HG02884 (cell line): ENCODE measurements around the gene RO60.
A peak's percentile ranks its signal among the peaks of the same experiment; 100 is the strongest.

Source experiments
- ATAC-seq: cut with Tn5 transposase; IDR thresholded peaks from one replicate; pipeline ENCODE4 v1.9.1; 2021; ENCODE audit warnings: mild to moderate bottlenecking, moderate library complexity; ENCODE audit not compliant: unreplicated experiment

Gene RO60

GRCh38 chr1:193060406-193060805, 994 bp downstream of the RO60 start:
- no peak for ATAC-seq

GRCh38 chr1:193060938-193061337, 1.5 kb downstream of the RO60 start:
- ATAC-seq: no peak

DNA sequence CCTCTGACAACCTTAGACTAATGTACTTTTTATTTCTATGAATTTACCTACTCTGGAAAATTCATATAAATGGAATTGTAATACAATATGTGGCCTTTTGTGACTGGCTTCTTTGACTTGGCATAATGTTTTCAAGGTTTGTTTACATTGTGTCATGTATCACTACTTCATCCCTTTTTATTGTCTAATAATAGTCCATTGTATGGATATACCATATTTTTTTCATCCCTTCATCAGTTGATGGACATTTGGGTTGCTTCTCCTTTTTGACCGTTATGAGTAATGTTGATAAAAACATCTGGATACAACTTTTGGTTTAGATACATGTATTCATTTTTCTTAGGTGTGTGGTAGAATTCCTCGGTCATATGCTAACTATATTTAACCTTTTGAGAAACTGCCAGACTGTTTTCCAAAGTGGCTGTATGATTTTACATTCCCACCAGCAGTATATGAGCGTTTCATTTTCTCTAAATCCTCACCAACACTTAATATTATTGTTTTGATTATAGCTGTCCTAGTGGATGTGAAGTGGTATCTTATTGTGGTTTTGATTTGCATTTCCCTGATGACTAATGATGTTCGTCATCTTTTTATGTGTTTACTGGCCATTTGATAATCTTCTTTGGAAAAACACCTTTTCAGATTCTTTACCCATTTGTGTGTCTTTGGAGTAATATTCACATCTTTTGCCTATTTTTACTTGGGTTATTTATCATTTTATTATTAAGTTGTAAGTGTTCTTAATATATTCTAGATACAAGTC, 3.5 kb downstream of the RO60 start:
- no peak for ATAC-seq

GRCh38 chr1:193065954-193066353, 6.5 kb downstream of the RO60 start:
- ATAC-seq: no peak

GRCh38 chr1:193066606-193067005, 7.2 kb downstream of the RO60 start:
- no peak for ATAC-seq

DNA sequence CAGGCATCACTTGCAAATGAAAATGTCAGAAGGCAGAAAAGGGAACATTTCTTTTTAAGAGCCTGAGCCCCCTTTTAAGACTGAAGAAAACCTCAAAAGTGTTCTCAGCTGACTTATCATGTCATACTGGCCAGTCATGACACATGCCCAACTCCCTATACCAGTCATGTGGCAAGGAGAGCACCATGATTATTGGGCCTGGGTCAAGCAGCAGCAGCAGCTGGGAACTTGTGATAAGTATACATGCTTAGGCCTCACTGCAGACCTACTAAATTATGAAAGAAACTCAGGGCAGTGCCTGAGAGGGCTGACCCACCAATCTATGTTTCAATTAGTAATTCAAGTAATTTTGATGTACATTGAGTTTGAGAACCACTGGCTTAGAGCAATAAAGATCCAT, 8.6 kb downstream of the RO60 start:
- no peak for ATAC-seq

GRCh38 chr1:193069748-193070385, 10.5 kb downstream of the RO60 start:
- ATAC-seq: no peak

DNA sequence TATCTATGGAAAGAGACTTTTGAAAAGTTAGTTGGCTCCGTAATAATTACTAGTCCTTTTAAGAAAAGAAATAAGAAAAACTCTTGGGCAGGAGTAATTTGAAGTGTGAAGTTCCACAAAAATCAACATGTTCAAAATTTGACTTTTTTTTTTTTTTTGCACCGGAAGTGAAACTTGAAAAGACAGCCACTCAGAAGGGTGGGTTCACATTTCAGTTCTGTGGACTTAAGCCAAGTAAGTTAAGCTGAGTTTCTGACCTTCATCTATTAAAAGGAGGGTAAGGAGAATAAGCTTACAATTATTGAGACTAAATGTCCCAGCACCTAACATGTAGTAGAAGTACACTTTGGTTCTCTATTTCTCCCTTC, 11.0 kb downstream of the RO60 start:
- ATAC-seq: no peak

DNA sequence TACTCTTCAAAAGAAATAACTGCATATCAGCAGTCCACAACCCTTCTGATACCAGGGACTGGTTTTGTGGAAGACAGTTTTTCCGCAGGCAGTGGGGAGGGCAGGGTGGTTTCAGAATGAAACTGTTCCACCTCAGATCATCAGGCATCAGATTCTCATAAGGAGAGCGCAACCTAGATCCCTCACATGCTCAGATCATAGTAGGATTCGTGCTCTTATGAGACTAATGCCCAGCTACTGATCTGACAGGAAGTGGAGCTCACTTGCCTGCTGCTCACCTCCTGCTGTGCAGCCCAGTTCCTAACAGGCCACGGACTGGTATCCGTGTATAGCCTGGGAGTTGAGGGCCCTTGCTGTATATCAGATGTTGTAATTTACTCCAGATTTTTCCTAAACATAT, 11.5 kb downstream of the RO60 start:
- peak; percentile 67 for ATAC-seq

GRCh38 chr1:193077991-193078390, 18.6 kb downstream of the RO60 start:
- no peak for ATAC-seq

GRCh38 chr1:193079187-193079586, 19.8 kb downstream of the RO60 start:
- ATAC-seq: no peak

GRCh38 chr1:193083365-193084088, 24.1 kb downstream of the RO60 start:
- ATAC-seq: peak; percentile 96

DNA sequence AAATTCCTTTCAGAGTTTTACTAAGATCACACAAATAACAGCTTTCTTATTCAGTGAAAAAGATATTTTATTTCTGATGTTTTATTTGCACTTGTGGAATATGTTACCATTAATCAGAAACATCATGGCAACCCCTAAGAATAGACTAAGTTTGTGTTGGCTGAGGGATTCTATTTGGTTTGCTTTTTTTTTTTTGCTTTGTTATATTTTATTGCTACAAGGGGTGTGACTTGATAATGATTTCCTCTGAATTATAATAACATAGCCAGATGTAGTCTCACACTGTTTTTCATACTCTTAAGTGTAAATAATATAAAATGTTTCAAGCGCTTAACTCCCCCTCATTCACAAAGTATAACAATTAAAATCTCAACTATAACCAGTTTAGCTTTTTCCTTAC, 25.9 kb downstream of the RO60 start:
- no peak for ATAC-seq

DNA sequence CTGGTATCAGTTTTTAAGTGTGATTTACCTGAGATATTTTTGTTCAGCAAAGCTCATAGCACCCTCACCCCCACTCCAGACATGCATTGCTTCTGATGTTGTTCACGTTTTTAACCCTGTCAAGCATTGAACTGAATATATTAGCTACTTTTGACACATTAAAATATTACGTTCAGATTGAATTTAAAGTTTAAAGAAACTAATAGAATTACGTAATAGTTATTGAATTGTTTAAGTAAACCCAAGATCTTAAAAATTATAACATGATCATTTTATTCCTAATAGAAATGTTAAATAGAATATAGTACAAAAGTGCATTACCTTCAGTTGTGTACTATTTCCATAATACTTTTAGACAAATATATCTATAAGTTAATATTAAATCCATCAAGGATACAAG, 26.9 kb downstream of the RO60 start:
- ATAC-seq: no peak

DNA sequence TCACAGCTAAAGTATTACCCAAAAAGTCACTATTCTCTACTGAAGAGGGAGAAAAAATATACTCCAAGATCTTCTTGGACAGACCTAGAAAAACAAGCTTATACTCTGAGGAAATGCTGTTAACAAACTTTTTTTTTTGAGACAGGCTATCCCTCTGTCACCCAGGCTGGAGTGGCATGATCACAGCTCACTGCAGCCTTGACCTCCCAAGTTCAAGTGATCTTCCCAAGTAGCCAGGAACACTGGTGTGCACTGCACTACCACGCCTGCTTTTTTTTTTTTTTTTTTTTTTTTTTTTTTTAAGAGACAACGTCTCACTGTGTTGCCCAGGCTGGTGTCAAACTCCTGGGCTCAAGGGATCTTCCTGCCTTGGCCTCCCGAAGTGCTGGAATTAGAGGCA, 28.5 kb downstream of the RO60 start:
- no peak for ATAC-seq

GRCh38 chr1:193090865-193091264, 31.5 kb downstream of the RO60 start:
- no peak for ATAC-seq

GRCh38 chr1:193094112-193094511, 34.7 kb downstream of the RO60 start:
- ATAC-seq: no peak

- no peak for ATAC-seq
Observed at GRCh38 chr1:193102662-193103061, 43.2 kb downstream of the RO60 start.

GRCh38 chr1:193103759-193104501, 44.5 kb downstream of the RO60 start:
- ATAC-seq: peak; percentile 0

DNA sequence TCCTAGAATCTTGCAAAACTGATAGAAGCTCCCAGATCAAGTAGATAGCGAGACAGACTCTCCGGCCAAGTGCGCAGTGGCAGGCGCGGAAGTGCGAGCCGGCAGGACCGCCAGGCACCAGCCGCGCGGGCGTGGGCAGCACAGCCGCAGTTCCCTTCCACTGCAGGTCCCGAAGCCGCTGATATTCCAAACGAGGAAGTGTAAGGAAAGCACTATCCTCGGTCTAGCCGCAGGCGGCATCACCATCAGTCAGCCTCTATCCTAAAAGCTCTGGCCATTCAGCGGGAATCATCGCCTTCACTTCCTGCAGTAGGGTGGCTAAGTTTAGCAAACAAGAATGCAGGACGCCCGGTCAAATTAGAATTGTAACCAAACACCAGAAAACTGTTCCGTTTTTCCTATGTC, 45.1 kb downstream of the RO60 start:
- ATAC-seq: peak; percentile 35
